HG03064 (cell line): ENCODE data around the gene UBE2U.
"Not testable (repeated sequence)": the region's sequence is repeated elsewhere in the genome, so short reads cannot be mapped to it uniquely, and the experiment has no call there.

Experiments
- ATAC-seq: cut with Tn5 transposase; IDR thresholded peaks from one replicate; pipeline ENCODE4 v1.9.1; 2021; ENCODE audit warnings: low read depth; ENCODE audit not compliant: unreplicated experiment

The UBE2U gene

DNA sequence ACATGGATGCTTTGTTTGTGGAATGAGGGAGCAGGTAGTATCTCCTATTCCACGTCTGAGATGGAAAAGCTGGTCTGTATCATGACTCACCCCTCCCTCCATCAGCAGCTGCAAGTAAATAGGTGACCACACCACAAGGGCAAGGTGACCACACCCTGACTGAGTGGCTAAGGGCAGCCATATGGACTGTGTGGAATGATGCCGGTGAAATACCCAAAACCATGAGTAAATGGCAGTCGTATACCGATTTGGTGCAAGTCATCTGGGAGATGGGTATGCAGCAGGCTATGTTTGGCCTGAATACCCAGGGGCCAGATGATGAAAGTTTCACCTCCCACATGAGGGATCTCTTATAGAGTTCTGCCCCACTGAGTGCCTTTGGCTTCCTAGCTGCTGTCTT, 15.8 kb upstream of the UBE2U start:
- no peak for ATAC-seq

DNA sequence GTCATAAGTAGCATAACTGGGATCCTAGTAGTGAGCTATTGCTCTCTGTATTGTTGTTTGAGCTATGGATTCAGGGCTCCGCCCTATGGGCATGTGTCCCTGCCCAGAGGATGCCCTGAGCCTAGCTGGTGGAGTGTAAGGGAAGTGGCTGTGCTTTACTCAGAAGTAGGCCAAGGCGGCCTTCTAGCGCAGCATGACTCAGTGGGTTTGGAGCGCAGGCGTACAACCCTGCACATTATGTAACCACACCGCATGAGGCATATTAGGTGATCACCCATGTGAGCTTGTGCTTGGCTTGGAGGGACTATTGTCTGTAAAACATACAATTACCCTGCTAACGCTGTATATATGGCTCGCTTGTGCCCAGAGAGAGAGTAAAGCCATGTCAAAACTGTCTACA, 11.1 kb upstream of the UBE2U start:
- no peak for ATAC-seq

DNA sequence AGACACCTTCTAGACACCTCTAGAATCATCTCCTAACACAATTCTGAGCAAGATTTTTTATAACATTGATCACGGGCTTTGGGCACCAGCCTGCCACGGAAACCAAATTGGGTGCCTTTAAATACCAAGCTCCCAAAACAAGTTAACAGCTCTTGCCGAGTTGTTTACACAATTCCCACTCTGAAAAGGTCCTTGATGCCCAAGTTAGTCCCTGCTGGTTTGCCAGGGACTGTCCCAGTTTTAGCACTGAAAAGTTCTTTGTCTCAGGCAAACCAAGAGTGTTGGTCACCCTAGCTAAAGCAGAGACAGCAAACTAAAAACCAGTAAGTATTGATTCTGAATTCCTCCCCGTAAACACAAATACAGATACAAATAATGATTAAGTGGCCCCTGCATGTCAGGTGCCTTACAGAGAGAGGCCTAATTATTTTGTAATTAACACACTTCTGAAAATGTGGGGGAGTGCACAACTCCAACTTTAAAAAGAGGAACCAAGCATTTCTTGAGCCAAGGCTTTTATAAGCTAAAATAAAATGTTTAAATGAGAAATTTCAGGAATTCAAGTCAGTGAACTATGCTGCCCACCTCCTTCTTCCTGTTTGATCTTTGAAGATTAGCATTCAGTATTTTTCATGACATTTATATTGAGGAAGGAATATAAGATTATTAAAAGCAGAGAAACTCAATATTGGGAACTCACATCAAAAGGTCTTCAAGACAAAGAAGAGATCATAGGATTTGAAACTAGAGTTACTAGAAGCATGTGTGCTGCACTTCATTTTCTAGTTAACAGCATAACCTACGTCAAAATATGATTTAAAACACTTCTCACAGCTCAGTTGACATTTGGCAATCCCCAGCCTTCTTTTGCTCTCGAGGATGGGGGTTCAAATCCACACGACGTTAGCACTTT, 9.0 kb upstream of the UBE2U start:
- no peak for ATAC-seq

DNA sequence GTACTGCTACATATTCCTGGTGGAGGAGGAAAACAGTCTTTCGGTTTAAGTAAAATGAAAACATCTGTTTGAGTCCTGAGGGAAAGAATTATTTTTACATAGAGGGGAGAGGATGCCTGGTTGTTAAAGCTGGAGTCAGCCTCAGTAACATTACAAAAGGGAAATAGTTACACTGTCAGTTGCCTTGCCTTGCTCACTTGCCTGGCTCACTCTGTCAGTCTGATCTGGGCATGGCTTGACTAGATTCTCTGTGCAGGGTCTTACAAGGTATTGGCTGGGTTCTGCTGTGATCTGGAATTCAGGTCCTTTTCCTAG, 8.4 kb upstream of the UBE2U start:
- ATAC-seq = no peak

DNA sequence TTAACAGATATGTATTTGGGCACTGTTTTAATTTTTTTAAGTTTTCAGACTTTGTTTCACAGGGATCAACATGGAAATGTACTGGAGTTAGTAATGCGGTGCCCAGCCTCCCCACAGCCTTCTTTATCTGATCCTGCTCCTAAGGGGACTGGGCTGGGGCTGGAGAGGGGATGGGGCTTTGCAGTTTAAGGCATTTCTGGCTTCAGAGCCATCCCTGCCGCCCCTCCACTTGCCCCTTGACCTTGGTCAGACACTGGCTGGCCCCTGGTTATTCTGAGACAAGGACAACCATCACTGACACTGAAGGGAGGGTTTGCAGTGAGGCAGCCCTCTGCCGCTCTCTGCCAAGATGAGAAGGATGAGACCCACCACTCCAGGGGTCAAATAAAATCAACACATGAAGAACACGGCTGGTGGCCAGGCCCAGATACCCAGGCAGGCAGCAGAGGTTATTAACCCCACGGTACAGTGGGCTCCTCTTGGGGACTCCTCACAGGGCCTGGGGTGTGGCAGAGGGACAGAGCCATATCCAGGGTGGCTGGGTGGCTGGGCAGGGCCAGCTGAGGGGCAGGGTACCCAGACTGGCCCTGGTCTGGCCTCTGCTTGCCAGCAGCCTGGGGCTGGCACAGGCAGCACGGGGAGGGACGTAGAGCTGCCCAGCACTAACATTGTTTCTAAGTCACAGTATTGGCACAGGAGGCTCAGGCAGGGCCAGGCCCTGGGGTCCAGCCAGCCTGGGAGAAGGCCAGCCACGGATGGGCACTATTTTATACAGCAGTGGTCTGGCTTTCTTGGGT, 7.2 kb upstream of the UBE2U start:
- no peak for ATAC-seq

DNA sequence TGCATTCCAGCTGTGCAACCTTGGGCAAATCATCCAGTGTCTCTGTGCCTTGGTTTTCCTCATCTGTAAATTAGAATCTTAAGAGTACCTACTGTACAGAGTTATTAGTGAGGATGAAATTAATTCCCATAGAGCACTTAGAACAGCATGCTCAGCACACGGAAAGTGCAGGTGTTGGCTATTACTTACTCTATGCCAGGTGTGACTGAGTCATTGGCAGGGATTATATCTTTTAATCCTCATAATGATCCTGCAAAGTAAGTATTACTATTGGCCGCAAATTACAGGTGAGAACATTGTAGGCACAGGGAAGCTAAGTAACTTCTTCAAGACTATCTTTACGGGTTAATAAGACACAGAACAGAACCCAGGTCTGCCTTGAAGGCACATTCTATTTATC, 6.3 kb upstream of the UBE2U start:
- no peak for ATAC-seq

DNA sequence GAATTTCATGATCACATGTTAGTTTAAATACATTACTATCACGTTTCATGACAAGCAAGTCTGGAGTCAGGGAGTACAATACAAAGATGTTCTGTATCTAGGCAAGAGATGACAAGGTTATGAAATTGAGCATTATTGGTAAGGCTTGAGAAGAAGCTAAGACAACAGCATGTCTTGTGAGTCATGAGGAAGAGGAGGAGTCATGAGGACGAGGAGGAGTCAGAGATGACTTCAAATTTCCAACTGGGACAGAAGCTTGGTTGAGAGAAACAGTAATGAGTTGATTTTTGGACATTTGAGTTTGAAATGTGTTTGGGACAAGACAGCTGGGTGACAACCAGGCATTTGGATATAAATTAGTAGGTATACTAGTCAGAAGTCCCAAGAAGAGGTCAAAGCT, 4.3 kb upstream of the UBE2U start:
- no peak for ATAC-seq

DNA sequence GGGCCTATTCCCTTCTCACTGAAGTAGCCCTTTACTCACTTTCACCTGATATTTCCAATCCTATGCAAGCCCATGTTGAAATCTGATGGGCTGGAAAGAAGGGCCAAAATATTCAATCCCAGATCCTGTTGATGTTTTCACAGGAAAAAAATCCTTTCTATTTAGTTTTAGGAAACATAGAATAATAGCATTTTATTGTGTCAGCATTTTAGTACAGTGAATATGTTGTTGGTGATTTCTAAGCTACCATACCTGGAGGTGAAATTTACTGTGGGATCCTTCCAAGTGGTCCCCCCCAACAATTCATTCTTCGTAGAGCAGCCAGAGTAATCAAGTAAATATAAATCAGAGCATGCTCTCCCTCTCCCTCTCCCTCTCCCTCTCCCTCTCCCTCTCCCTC, 3.4 kb upstream of the UBE2U start:
- no peak for ATAC-seq

DNA sequence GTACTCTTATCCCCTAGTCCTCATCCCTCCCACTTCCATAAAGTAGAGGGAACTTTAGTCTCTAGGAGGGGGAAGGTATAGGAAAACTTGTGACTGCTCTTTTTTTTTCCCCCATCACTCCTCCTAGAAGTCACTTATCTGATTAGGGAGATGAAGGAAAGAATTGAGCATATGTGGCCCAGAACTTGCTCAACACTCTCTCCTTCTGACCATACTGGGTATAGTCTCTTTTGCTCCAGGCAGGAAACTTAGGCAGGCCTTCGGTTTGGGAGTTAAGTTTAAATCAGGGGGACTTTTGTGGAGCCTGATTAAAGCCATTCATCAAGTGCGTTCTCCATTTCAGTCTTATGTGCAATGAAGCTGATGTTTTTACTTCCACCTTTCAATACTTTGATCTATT, 5.8 kb downstream of the UBE2U start:
- ATAC-seq = no peak

DNA sequence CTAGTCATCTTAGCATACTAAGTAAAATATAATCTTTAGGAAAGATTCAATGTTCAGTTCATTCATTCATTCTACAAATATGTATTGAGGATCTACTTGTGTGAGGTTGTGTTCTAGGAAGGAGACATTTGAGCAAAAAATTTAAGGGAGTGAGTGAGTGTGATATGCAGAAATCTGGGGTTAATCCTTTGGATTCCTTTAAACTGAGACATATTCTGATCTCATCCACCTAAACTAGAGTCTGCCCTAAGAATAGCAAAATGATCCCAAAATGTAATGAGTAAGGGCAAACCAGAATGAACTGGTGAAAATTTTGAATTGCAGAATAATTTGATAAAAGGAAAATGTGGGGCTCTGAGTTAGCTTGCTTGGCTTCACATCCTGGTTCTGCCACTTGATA, 8.6 kb downstream of the UBE2U start:
- ATAC-seq = no peak

DNA sequence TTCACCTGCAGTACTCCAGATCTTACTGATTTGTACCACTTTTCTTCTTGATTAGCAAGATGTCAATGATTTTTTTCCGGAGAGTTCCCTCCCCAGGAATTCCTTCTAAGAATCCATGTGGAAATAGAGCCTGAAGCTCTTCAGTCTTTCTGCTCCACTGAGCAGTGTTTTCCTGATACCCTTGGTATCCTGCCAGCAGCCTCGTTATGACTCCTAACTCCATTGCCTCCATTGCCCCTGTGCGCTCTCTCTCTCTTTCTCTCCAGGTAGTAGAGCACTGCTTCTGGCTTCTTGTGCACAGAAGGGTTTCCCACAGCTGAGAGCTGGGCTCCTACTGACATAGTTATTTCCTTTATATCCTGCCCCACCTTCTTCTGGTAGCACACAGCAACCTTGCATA, 12.2 kb downstream of the UBE2U start:
- ATAC-seq = no peak

DNA sequence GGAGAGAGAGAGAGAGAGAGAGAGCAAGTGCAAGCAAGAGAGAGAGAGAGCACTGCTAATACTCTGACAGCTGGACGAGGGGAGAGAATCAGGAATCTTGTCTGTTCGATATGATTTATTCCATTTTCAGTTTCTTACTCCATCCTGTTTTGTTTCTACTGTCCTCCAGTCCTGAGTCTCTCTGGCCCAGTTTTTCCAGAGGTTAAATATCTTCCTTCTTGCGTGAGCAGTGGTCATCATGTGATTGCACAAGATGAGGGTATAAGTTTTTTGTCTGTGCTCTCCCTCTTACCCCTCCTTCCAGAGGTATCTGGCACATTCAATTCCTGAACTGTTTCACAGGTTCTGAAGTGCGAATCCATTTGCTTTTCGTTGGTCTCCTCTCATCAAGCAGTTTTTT, 16.8 kb downstream of the UBE2U start:
- no peak for ATAC-seq

DNA sequence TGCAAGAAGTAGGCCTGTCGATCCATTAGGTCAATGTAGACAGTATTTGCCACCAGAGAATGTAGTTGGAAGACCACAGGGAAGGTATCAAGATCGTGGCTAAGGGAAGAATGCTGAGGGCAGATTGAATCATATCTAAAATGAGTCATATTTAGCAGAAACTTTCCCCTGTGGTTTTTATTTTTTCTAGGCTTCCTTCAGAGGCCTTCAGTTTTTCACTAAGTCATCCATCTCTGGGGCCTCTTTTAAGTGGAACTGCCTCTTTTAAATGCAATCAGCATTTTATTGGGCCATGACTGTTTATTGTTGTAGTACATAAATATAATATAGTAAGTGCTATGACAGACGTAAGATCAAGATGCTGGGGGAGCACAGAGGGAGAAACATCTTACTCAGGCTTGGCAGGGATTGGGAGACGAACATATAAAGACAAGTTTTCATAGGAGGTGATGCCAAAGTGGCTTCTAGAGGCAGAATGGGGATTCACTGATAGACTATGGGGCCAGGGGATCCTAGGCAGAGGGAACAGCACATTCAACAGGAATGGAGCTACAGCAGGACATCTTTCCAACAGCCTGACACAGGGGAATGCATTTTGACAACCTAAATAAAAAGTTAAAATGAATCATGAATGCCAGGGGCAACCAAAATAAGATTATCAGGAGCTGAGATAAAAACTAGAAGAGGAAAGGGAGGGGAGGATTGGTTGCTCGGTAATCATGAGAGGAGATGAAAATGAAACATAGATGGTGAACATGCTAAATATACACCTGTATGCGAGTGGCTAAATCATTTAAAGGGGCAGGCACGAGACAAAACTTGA, 20.1 kb downstream of the UBE2U start:
- peak; percentile 63 for ATAC-seq

DNA sequence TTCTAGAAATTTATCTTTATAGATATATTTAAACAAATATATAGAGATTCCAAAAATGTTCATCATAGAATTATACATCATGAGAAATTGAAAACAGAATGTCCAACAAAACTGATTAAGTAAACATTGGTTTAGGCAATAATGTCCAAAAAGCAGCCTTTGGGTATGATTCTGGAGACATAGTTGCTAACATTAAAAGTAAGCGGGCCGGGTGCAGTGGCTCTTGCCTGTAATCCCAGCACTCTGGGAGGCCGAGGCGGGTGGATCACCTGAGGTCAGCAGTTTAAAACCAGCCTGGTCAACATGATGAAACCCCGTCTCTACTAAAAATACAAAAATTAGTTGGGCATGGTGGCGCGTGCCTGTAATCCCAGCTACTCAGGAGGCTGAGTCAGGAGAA, 20.8 kb downstream of the UBE2U start:
- not testable (repeated sequence) for ATAC-seq

DNA sequence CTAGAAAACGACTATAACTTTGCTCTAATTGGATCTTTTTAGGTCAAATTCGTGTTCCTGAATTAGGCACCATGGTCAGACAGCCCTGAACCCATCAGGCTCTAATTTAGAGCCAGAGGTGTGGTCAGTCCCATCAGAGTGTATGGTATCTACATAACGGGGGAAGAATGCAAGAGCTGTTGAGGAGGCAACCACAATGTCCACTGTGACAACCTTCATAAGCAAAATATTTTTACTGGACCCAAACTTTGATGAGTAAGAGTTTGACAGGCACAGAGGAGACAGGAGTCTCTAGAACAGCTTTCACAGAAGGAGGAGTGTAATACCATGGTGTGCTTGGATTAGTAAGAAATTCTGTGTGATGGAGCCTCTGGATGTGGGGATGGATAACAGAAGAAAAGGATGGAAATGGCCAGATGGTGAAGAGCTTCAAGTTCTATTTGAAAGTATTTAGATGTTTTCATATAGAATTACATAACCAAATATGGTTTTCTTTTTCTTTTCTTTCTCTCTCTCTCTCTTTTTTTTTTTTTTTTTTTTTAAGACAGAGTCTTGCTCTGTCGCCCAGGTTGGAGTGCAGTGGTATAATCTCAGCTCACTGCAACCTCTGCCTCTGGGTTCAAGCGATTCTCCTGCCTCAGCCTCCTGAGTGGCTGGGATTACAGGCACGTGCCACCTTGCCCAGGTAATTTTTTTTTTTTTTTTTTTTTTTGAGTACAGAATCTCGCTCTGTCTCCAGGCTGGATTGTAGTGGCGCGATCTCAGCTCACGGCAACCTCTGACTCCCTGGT, 24.9 kb downstream of the UBE2U start:
- ATAC-seq = no peak

DNA sequence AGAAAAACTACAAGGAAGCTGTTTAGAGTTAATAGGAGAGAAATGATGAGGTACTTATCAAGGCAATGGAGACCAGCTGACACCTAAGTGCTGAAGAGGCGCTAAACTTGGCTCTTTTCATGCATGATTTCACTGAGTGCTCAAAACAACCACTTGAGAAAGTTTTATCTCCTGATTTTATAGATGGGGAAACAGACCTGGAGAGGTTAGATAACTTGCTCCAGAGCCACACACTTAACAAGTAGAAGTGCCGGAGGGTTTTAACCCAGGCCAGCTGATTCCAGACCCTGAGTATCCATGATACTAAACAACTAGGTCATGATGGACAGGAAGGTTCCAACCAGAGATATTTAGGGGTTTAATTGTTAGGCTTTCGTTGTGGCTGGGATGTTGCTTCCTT, 25.9 kb downstream of the UBE2U start:
- no peak for ATAC-seq

DNA sequence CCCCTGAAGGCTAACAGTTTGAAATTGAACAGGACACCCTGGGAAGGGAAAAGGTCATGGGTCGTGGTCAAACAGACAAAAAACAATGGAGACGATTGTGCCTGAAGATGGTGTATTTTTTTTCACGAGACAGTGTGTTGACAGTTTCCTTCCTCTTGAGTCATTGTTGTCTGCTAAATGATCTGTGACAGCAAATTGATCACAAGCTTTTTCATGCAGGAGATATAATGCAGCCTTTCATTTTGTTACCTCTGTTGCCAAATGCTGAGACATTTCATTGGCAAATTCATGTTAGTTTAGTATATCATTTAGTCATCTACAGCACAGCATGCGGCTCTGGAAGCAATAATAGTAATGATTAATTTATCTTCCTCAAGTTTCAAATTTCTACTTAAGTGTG, 27.7 kb downstream of the UBE2U start:
- ATAC-seq = no peak

DNA sequence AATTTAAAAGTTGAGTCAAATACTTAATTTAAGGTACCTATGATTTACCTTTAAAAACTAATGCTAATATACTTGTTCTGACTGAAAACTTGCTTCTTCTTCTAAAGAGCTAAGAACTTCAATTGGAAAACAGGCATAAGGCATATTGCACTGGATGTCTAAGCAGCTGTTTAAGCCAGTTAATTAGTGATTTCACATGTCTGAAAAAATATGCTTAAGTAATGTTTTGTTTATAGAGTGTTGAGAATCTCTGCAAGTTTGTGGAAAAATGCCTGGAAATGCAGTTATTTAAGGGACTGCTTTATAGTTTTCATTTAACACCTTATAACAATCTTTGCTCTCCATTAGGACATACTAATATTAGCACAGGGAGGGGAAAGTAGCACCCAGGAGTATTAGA, 28.2 kb downstream of the UBE2U start:
- ATAC-seq = no peak

DNA sequence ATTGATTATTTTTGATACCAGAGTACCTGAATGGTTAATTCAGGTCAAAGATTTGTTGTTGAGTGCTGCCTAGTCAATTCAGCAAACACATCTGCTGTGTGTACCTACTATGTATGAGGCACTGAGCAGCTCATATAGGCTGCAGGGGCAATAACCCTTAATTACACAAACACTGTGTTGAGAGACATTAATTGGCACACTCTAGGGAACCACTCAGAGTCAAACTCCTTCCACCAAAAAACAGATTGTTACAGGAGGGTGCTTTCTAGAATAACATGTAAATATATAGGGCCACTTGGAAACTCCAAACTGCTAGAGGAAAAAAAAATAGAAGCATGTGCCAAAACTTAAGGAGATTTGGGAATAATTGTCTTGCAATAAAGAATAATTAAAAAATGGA, 31.3 kb downstream of the UBE2U start:
- ATAC-seq = no peak

DNA sequence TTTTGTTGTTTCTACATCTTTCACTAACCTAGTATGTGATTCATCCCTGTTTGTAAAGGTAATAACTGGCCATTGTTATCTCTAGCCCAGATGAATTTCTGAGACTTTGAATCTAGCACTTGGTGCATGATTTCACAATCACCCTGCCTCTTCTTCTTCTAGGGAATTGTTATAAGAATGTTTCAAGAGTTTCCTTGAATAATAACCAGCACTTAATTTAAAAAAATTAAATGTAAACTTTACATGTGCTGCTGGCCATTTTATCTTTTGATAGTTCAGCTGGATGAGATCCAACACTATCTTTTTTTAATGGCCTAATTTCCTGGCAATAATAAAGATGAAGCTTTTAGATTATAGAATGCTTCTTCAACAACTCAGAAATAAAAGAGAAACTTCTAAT, 31.8 kb downstream of the UBE2U start:
- ATAC-seq = no peak
